Measurements from ENCODE around the gene RAB36.
"Not testable (repeated sequence)": the region's sequence is repeated elsewhere in the genome, so short reads cannot be mapped to it uniquely, and the experiment has no call there.

RAB36 gene

DNA sequence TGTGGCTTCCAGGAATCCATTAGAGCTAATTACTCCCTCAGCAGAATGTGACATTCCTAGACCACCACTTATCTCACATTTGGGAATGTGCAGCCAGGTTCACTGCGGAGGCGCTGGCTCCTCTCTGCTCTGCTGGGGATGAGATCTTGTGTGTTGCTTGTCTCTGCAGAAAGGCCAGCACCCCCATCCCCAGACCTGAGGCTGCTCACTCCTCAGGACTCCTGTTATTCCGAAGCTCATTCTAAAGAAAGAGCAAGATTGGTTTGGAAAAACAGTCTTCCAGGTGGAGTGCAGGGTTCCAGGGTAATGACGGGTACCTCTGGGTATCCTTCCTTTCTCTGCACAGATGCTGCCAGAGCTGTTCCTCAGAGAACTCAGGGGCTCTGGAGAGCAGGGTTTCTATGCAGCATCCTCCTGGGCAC is 24.3 kb upstream of the RAB36 start:
- no peak for DNase-seq (ENCODE audit: low read depth)

DNA sequence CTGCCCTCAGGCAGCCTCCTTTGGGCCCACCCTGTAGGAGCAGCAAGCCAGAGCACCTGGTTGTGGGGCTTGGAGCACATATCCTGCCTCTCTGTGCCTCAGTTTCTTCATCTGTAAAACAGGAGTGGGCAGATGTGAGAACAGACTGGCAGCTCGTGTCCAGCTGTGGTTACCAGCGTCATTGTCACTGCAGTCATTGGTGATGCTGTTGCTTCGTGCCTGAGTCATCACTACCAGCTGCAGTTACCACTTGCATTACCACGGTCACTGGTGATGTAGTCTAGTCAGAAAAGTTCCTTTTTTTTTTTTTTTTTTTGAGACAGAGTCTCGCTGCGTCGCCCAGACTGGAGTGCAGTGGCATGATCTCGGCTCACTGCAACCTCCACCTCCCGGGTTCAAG is 23.9 kb upstream of the RAB36 start:
- no peak for DNase-seq (ENCODE audit: low read depth)

- DNase-seq (ENCODE audit: low read depth) = no peak
Observed at GRCh38 chr22:23122216-23122957, 22.9 kb upstream of the RAB36 start.

- DNase-seq (ENCODE audit: low read depth) = no peak
Observed at GRCh38 chr22:23122992-23123803, 22.1 kb upstream of the RAB36 start.

GRCh38 chr22:23123804-23124254 is 21.4 kb upstream of the RAB36 start:
- no peak for DNase-seq (ENCODE audit: low read depth)

DNA sequence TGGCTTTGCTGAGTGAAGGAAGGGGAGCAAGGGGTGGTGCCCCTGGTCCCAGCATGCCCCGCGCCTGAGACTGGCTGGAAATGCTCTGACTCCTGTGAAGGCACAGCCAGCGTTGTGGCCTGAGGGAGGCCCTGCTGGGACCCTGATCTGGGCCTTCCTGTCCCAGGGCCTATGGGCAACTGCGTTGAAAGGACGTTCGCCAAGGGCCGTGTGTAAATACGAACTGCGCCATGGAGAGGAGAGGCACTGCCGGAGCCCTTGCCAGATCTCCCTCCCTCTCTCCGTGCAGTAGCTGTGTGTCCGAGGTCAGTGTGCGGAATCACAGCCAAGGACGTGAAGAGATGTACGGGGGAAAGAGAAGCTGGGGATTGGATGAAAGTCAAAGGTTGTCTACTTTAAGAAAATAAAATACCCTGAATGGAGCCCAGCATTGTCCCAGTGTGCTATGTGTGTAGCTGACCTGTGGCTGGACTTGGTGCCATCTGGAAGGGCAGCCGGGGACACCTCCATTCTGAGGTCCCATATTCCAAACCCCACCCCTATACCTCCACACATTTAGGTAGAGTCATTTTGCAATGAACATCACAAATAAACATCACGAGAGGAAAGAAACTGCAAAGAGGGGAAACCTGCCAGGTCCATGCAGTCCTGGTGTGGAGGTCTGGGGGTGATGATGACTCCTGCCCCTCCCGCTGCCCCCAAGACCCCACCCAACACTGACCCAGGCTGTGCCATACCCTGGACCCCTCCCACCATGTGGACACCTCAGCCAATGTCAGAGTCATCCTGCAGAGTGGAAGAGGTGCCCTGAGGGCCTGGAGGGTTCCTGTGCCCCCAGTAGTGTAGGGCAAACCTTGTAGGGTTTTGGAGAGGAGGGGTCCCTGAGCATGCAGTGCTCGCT is 20.4 kb upstream of the RAB36 start:
- no peak for DNase-seq (ENCODE audit: low read depth)

DNA sequence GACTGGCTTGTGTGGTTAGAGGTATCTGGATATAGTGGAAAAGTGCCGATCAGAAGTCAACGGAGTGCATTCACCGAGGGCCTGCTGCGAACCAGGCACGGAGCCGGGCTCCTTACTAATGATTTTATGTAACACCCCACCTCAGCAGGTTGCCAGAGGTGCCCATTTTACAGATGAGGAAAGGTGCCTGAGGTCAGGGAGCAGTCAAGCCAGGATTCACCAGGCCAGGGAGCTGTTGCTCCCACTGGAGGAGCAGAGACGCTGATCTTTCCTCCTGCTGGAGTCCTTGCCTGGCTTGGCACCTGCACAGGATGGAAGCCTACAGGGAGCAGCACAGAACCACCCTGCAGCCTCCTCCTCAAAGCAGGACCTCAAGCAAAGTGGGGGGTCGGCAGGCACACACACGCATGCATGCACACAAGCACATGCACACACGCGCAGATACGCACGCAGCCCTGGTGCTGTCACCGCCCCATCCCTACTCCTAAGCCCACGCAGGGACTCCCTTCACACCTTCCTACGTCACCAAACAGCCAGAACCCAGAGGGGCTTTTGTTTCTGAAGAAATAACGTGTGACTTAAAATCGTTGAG is 19.7 kb upstream of the RAB36 start:
- DNase-seq (ENCODE audit: low read depth) = no peak

DNA sequence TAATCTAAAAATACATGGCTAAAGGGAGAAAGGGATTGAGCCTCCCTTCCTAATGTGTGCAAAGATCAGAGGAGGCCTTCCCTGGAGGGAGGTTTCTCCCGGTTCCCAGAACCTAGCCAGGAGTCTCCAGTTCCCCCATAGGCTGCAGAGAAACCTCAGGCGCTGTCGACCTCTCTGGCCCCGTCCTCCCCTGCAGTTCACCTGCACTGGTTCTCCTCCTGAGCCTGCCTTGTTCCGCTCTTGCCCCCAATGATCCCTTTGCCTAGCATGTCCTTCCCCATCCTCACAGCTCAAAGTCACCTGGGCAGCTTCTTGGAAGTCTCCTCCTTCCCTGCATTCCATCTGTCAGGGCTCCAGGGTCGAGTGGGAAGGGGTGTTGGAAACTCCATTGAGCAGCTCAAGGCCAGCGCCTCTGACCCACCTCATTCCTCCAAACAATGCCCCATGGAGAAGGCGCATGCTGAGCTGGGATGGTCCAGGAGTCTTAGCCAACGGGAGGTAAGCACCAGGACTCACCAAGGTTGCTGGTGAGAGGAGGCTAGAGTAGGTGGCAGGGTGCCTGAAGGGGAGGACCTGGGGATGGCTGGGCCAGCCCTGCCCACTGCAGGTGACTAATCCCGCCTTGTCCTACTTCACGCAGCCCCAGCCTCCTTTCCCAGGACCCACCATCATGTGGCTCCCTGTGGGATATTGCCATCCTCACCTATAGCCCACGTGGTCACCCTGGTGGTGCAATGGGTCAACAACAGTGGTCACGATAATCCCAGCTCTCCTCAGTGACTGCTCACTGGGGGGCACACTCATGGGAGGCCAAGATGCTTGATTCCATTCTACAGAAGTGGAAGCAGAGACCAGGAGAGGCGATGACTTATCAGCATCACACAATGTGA is 18.9 kb upstream of the RAB36 start:
- no peak for DNase-seq (ENCODE audit: low read depth)

GRCh38 chr22:23127055-23127756 is 18.1 kb upstream of the RAB36 start:
- no peak for DNase-seq (ENCODE audit: low read depth)

DNA sequence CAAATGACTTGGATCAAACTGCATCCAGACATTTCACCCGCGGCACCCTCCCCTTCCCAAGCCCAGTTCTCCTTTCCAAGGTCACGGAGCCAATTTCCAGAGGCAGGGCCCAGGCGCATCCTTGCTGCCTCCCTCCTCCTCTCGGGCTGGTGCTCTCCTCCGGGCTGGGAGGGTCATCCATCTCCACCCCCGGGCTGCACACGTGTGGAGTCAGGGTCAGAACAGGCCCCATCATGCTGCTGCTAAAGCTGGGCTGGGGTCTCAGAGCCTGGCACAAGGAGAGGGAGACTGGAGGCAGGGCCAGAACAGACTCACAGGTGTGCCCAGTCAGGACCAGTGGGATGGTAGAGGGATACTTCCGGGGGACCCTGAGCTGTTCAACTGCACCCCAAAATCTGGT is 17.5 kb upstream of the RAB36 start:
- DNase-seq (ENCODE audit: low read depth) = no peak

GRCh38 chr22:23128269-23129108 is 16.8 kb upstream of the RAB36 start:
- peak; percentile 73 for DNase-seq (ENCODE audit: low read depth)

DNA sequence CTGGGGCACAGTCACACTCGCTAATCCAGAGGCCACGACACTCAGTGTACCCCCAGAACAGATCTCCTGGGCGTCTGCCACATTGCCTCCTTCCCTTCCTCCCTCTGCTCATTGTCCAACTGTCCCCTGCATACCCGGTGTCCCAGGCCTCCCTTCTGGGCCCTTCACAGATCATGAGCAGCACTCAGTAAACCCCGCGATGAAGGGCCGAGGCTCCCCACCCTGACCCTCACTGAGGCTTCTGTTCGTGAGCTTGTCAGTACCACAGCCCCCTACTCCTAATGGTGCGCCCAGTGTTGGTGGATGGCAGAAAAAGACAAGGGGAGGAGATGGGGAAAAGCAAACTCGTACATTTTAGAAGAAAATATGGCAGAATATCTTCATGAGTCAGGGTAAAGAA is 16.1 kb upstream of the RAB36 start:
- DNase-seq (ENCODE audit: low read depth) = no peak

- no peak for DNase-seq (ENCODE audit: low read depth)
Observed at GRCh38 chr22:23130697-23131096, 14.6 kb upstream of the RAB36 start.

DNA sequence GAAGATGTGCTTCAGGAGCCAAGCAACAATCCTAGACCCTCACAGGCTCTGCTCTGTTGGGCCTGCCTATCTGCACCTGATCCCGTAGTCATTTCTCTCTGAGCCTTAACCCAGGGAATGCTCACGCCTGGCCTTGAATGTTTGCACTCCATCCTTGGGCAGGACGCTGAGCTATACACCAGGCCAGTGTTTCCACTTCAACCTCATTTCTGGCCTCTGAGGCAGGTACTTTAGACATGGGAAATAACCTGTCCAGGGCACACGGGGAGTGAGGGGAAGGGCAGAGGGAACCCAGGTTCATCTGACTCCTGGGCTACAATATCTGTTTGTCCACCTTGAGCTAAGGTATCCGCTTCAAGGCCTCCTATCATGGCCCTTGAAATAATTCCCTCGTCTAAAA is 13.3 kb upstream of the RAB36 start:
- no peak for DNase-seq (ENCODE audit: low read depth)

DNA sequence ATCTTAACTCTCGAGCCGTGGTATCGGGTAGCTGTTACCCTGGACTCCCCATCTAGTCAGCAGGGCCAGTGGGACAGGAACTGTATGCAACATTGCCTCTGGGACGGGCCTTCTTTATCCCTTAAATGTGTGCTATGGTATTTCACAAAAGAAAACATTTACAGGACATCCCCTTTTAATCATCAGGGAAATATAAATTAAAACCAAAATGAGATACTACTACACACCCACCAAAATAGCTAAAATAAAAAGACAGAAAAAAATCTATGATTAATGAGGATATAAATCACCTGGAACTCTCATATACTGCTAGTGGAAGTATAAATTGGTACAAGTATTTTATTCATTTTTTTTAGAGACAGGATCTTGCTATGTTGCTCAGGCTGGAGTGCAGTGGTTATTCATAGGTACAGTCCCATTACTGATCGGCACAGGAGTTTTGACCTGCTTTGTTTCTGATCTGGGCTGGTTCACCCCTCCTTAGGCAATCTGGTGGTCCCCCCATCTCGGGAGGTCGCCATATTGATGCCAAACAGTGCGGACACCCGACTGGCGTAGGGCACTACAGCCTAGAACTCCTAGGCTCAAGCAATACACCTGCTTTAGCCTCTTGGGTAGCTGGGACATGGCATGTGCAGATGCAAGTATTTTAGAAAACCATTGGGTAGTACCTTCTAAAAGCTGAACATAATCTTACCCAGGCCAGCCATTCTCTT is 12.7 kb upstream of the RAB36 start:
- DNase-seq (ENCODE audit: low read depth) = no peak

DNA sequence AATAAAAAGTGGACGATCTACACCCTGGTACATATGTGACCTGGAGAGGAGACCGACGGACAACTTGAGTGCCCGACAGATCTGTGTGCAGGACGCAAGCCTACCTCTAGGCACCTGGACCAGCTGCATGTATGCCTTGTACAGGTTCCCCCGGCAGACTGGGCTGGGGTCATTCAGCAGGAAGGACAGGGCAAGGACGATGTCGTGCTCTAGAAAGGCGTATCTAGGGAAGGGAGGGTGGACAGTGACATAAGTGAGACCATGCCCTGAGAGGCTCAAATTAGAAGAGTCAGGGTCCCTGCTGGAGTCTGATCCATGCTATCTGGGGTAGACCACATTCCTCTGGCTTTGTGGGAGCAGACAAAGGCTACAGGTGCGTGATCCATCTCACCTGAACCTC is 11.4 kb upstream of the RAB36 start:
- no peak for DNase-seq (ENCODE audit: low read depth)

DNA sequence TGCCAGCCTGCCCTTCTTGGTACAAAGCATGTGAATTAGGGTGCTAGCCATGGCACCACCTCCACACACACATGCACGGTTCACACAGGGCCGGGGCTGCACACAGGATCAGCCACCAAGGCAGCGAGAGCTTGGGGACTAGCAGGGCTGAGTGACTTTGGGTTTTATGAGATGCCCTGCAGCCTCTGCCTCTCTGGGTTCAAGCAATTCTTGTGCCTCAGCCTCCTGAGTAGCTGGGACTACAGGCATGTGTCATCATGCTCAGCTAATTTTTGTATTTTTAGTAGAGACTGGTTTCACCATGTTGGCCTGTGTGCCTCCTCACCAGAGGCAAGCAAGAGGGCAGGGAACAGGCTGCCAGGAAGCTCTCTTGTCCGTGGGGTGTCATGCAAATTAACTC is 8.3 kb upstream of the RAB36 start:
- not testable (repeated sequence) for DNase-seq (ENCODE audit: low read depth)

GRCh38 chr22:23137468-23137867 is 7.8 kb upstream of the RAB36 start:
- DNase-seq (ENCODE audit: low read depth) = no peak
